Fibroblast of lung (primary cell): ENCODE data around the gene SLCO2B1. TPM values are rescaled to one million over a fixed set of nuclear protein-coding genes. Genes with fewer than 3 reads are reported as not detected.

ENCODE experiments used
- DNase-seq, 2 donors: peaks; one replicate each; pipeline versions ENCODE4 v3.0.0 to v3.0.0-alpha.2; 2010; ENCODE audit warnings: low read depth in 2 of 2
- H2AFZ ChIP-seq: 2 replicates; pipeline ENCODE4 v1.5.1; 2012; ENCODE audit warnings: low read length, control low read depth, inconsistent platforms
- H3K27ac ChIP-seq: 2 replicates; pipeline ENCODE4 v1.5.1; 2011; ENCODE audit warnings: low read length, control low read depth; ENCODE audit not compliant: insufficient read depth
- H3K27me3 ChIP-seq: 2 replicates; pipeline ENCODE4 v1.5.1; 2011; ENCODE audit warnings: mild to moderate bottlenecking, low read length; ENCODE audit not compliant: control insufficient read depth, insufficient read depth
- H3K36me3 ChIP-seq: 2 replicates; pipeline ENCODE4 v1.5.1; 2011; ENCODE audit warnings: low read length; ENCODE audit not compliant: control insufficient read depth, insufficient read depth
- H3K4me1 ChIP-seq: 2 replicates; pipeline ENCODE4 v1.5.1; 2011; ENCODE audit warnings: low read length; ENCODE audit not compliant: control insufficient read depth, insufficient read depth; ENCODE audit errors: extremely low read depth
- H3K4me2 ChIP-seq: 2 replicates; pipeline ENCODE4 v1.5.1; 2011; ENCODE audit warnings: low read length, control low read depth; ENCODE audit not compliant: insufficient read depth; ENCODE audit errors: extremely low read depth
- H3K4me3 ChIP-seq, 4 experiments: fragments of 200-600 bp in 1 of 4; sonication (generic) in 1 of 4; replicated peaks in 1 of 4; 2 replicates each; pipeline ENCODE4 v1.5.1; 2011 to 2016; ENCODE audit warnings: low read length in 4 of 4, low read depth in 3 of 4, mild to moderate bottlenecking in 3 of 4, control low read depth in 2 of 4, inconsistent platforms in 1 of 4, mixed read lengths in 1 of 4; ENCODE audit not compliant: insufficient read depth in 1 of 4; ENCODE audit errors: control extremely low read depth in 1 of 4
- H3K79me2 ChIP-seq: 2 replicates; pipeline ENCODE4 v1.5.1; 2012; ENCODE audit warnings: mild to moderate bottlenecking, low read length, inconsistent platforms; ENCODE audit not compliant: control insufficient read depth, insufficient read depth
- H3K9ac ChIP-seq: 2 replicates; pipeline ENCODE4 v1.5.1; 2011; ENCODE audit warnings: mild to moderate bottlenecking, low read length, control low read depth; ENCODE audit not compliant: insufficient read depth
- H3K9me3 ChIP-seq: 2 replicates; pipeline ENCODE4 v1.5.1; 2012; ENCODE audit warnings: low read depth, low read length; ENCODE audit not compliant: control insufficient read depth, insufficient read depth
- H4K20me1 ChIP-seq: 2 replicates; pipeline ENCODE4 v1.5.1; 2011; ENCODE audit warnings: low read length; ENCODE audit not compliant: control insufficient read depth, insufficient read depth; ENCODE audit errors: extremely low read depth
- EZH2 ChIP-seq: IDR thresholded peaks from 2 replicates; pipeline ENCODE4 v1.5.1; 2012; ENCODE audit warnings: low read length, control low read depth, mild to moderate bottlenecking; ENCODE audit errors: missing control alignments
- polyA plus RNA-seq, 2 donors: library from polyadenylated mRNA; depleted of rRNA in 1 of 2; stranded (reverse) in 1 of 2; unstranded in 1 of 2; fragments of >200 nt; gene quantifications; 2 replicates each; pipeline ENCODE4 v1.2.1, GENCODE V29; 2011 to 2012; ENCODE audit warnings: missing spikeins in 1 of 2
- total RNA-seq: library from RNA; depleted of rRNA; stranded (reverse); fragments of >200 nt; gene quantifications from 2 replicates; pipeline ENCODE4 v1.2.1, GENCODE V29; 2014
- TF ChIP-seq, protein P1 (sequence below), 2 donors: IDR thresholded peaks in 1 of 2; conservative IDR thresholded peaks in 1 of 2; 1 replicate in 1 of 2; 2 replicates in 1 of 2; pipeline ENCODE4 v1.5.1; 2011 to 2012; ENCODE audit warnings: low read length in 2 of 2, control low read depth in 1 of 2, inconsistent platforms in 1 of 2, low read depth in 1 of 2, mild to moderate bottlenecking in 1 of 2

Gene SLCO2B1
- total and polyA plus RNA-seq, 2 donors (not counting 1 experiment from before 2014, with no cell fraction given): not detected

DNA sequence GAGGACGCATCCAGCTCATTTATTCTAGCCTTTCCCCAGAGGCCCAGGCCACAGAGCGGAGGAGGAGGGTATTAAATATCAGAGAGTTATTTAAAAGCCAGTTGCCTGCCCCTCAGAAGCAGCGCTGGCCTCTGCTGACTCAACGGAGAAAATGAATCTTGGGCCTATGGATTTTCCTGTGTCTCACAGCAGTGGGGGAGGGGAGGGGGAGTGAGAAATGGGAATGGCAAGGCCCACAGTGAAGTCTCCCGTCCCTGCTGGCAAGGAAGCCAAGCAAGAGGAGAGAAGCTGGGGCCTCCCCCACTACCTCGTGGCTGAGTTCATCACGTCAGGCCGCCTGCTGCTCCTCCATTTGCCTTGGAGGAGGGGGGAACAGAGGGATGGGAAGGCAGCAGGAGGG is 85.2 kb downstream of the SLCO2B1 start:
- no peak overlapping the region for H3K9ac ChIP-seq
- TF ChIP-seq EZH2: no peak
- TF ChIP-seq, protein P1, sequence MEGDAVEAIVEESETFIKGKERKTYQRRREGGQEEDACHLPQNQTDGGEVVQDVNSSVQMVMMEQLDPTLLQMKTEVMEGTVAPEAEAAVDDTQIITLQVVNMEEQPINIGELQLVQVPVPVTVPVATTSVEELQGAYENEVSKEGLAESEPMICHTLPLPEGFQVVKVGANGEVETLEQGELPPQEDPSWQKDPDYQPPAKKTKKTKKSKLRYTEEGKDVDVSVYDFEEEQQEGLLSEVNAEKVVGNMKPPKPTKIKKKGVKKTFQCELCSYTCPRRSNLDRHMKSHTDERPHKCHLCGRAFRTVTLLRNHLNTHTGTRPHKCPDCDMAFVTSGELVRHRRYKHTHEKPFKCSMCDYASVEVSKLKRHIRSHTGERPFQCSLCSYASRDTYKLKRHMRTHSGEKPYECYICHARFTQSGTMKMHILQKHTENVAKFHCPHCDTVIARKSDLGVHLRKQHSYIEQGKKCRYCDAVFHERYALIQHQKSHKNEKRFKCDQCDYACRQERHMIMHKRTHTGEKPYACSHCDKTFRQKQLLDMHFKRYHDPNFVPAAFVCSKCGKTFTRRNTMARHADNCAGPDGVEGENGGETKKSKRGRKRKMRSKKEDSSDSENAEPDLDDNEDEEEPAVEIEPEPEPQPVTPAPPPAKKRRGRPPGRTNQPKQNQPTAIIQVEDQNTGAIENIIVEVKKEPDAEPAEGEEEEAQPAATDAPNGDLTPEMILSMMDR (conservative IDR thresholded peaks at IDR 0.05 in 1 of 2, IDR thresholded peaks at IDR 0.05 in 1 of 2; ENCODE audit: low read depth in 1 of 2, low read length in 2 of 2): no peak
- DNase-seq: no peak
- no peaks in the 10 kb centered on the region for H3K4me1 ChIP-seq
- no peaks in the 10 kb centered on the region for H4K20me1 ChIP-seq
- H3K4me2 ChIP-seq: no peak overlapping the region
- no peaks in the 10 kb centered on the region for H3K36me3 ChIP-seq
- no peaks in the 10 kb centered on the region for H3K79me2 ChIP-seq
- no peak overlapping the region for H3K27ac ChIP-seq
- no peaks in the 10 kb centered on the region for H3K9me3 ChIP-seq
- no peak overlapping the region for H3K4me3 ChIP-seq
- peaks cover 20% of the 10 kb centered on the region for H3K27me3 ChIP-seq
- no peak overlapping the region for H2AFZ ChIP-seq

DNA sequence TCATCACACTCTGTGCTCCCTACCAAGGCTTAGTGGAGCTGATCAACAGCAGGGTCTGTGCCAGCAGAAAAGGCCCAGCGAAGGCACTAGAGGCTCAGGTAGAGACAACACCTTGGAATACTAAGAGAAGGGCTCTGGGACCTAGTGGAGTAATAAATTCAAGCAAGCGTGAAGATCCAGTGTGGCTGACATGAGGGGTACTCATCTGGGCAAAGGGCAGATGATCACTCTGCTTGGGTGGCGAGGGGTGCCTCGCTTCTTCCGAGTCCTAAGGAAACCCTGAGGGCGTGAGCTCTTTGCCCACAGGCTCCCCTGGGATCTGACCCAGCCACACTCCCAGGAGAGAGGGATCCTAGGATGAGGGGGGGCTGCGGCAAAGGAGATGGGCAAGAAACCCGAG is 86.1 kb downstream of the SLCO2B1 start:
- no peak for TF ChIP-seq EZH2
- H3K36me3 ChIP-seq: no peaks in the 10 kb centered on the region
- H3K4me3 ChIP-seq: no peak overlapping the region
- H3K27me3 ChIP-seq: peaks cover 20% of the 10 kb centered on the region
- DNase-seq: no peak
- H3K9ac ChIP-seq: no peak overlapping the region
- no peaks in the 10 kb centered on the region for H4K20me1 ChIP-seq
- H3K27ac ChIP-seq: no peak overlapping the region
- no peaks in the 10 kb centered on the region for H3K9me3 ChIP-seq
- H2AFZ ChIP-seq: no peak overlapping the region
- H3K4me1 ChIP-seq: no peaks in the 10 kb centered on the region
- H3K4me2 ChIP-seq: no peak overlapping the region
- no peaks in the 10 kb centered on the region for H3K79me2 ChIP-seq

DNA sequence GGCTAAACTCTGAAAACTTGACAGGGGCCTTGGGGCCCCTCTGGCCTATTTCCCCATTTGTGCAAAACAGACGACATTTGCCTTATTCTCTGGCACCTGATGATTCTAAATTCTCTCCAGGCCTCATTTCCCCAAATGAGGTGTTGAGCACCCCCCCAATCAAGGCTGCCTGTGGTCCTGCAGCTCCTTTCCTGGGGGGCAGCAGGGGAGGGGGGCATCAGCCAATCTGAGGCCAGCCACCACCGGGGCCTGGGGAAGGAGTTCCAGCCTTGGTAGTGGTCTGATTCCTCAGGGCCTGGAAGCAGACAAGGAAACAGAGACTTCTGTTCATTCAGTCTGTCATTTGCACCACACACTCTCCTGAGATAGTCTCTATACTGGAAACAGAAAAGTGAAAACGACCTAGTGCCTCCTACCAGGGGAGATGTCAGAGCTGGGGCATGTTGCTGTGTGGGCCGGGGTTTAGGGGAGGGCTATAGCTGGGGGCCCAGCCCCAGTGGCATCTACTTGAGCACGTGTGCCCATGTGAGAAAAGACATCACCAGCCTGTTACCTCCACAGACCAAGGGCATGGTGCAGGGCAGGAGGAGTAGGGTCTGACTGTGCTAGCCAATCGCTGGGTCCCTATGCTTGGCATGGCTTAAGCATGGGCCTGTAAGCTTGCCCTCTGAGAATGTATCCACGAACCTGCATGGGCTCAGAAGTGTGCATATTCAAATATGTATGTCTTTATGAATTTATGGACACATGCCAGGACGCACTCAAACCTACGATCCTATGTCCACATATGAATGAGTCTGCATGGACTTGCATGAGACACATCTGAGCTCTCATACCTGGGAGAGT is 87.9 kb downstream of the SLCO2B1 start:
- DNase-seq: no peak
- H3K79me2 ChIP-seq: no peaks in the 10 kb centered on the region
- H3K4me2 ChIP-seq: no peak overlapping the region
- peaks cover 29% of the 10 kb centered on the region for H3K27me3 ChIP-seq
- H3K36me3 ChIP-seq: no peaks in the 10 kb centered on the region
- TF ChIP-seq EZH2: no peak
- TF ChIP-seq, protein P1 (conservative IDR thresholded peaks at IDR 0.05 in 1 of 2, IDR thresholded peaks at IDR 0.05 in 1 of 2; ENCODE audit: low read depth in 1 of 2, low read length in 2 of 2): no peak
- no peak overlapping the region for H3K9ac ChIP-seq
- H4K20me1 ChIP-seq: no peaks in the 10 kb centered on the region
- no peak overlapping the region for H3K27ac ChIP-seq
- H3K9me3 ChIP-seq: no peaks in the 10 kb centered on the region
- no peak overlapping the region for H3K4me3 ChIP-seq
- H2AFZ ChIP-seq: no peak overlapping the region
- H3K4me1 ChIP-seq: no peaks in the 10 kb centered on the region
